ENCODE data around the gene DNAH1. TPM values are rescaled to one million over a fixed set of nuclear protein-coding genes. Genes with fewer than 3 reads are reported as not detected.

The DNAH1 gene
- total and polyA plus RNA-seq, 2 experiments from 2014 or later = 0.81 to 3.6 TPM

DNA sequence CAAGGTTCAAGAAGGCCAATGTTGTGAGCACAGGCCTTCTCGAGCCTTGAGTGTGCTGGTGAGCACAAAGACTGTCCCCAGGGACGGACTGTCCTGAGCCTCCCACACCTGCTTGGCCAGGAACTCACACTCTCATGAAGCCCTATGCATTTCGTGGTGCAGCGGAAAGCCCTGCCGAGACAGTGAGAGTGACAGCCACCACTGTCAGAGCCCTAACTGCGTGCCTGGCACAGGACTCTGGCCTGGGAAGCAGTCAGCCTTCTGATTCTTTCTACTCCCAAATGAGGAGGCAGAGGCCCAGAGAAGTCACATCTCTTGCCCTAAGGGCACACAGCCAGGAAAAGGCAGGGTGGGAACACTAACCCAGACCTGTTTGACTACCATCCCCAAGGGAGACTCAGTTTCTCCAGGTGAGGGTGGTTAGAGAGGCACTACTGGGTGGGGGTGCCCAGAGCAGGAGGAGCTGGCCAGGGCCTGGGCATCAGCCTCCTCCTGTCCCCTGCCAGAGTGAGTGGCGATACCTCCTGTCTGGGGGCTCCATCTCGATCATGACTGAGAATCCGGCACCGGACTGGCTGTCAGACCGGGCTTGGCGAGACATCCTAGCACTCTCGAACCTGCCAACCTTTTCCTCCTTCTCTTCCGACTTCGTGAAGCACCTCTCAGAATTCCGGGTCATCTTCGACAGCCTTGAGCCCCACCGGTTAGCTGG is 78.0 kb downstream of the DNAH1 start:
- no peak for TF ChIP-seq CTCF (IDR thresholded peaks at IDR 0.05; ENCODE audit: low read depth, low read length)
- H3K27me3 ChIP-seq = no peaks in the 10 kb centered on the region
- no peak for DNase-seq (ENCODE audit: low read depth in 1 of 2, low spot score in 1 of 2)
- no peak overlapping the region for H3K4me3 ChIP-seq
- no peaks in the 10 kb centered on the region for H3K36me3 ChIP-seq
- no peaks in the 10 kb centered on the region for H3K9me3 ChIP-seq (ENCODE audit: low read depth)
- no peaks in the 10 kb centered on the region for H3K4me1 ChIP-seq (ENCODE audit: low read depth)
- no peak overlapping the region for H3K27ac ChIP-seq

GRCh38 chr3:52394751-52395502 is 78.8 kb downstream of the DNAH1 start:
- Histone ChIP-seq H3K36me3 (no peaks in the 10 kb centered on the region), H3K27ac (no peak overlapping the region), H3K4me1 (ENCODE audit: low read depth) (no peaks in the 10 kb centered on the region), H3K9me3 (ENCODE audit: low read depth) (no peaks in the 10 kb centered on the region), H3K4me3 (no peak overlapping the region), H3K27me3 (no peaks in the 10 kb centered on the region)
- no peak for DNase-seq (ENCODE audit: low read depth in 1 of 2, low spot score in 1 of 2)
- TF ChIP-seq CTCF (IDR thresholded peaks at IDR 0.05; ENCODE audit: low read depth, low read length) = no peak

- Histone ChIP-seq H3K4me1 (ENCODE audit: low read depth) (no peaks in the 10 kb centered on the region), H3K9me3 (ENCODE audit: low read depth) (no peaks in the 10 kb centered on the region), H3K4me3 (no peak overlapping the region), H3K27ac (no peak overlapping the region), H3K27me3 (no peaks in the 10 kb centered on the region), H3K36me3 (no peaks in the 10 kb centered on the region)
- TF ChIP-seq CTCF (IDR thresholded peaks at IDR 0.05; ENCODE audit: low read depth, low read length) = no peak
- no peak for DNase-seq (ENCODE audit: low read depth in 1 of 2, low spot score in 1 of 2)
Observed at GRCh38 chr3:52395503-52395865, 79.4 kb downstream of the DNAH1 start.

DNA sequence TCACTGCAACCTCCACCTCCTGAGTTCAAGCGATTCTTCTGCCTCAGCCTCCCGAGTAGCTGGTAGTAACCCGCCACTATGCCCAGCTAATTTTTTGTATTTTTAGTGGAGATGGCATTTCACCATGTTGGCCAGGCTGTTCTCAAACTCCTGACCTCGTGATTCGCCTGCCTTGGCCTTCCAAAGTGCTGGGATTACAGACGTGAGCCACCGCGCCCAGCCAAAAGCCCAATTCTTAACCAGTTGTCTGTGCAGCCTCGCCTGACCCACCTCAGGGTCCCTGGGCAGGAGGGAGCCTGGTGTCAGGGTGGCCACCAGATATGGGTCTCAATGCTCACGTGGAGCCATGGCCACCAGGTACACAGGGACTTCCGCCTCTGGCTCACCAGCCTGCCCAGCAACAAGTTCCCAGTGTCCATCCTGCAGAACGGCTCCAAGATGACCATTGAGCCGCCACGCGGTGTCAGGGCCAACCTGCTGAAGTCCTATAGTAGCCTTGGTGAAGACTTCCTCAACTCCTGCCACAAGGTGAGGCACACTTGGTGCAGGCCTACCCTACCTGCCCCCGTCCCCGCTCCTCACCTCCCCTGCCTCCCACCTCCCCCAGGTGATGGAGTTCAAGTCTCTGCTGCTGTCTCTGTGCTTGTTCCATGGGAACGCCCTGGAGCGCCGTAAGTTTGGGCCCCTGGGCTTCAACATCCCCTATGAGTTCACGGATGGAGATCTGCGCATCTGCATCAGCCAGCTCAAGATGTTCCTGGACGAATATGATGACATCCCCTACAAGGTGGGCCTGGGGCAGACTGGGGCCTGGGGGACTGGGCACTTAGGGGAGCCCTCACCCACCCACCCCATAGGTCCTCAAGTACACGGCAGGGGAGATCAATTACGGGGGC is 80.1 kb downstream of the DNAH1 start:
- H3K27ac ChIP-seq = no peak overlapping the region
- H3K36me3 ChIP-seq = peaks cover 4% of the 10 kb centered on the region
- no peaks in the 10 kb centered on the region for H3K27me3 ChIP-seq
- no peak overlapping the region for H3K4me3 ChIP-seq
- H3K9me3 ChIP-seq (ENCODE audit: low read depth) = no peaks in the 10 kb centered on the region
- H3K4me1 ChIP-seq (ENCODE audit: low read depth) = no peaks in the 10 kb centered on the region
- no peak for DNase-seq (ENCODE audit: low read depth in 1 of 2, low spot score in 1 of 2)
- TF ChIP-seq CTCF (IDR thresholded peaks at IDR 0.05; ENCODE audit: low read depth, low read length) = no peak

DNA sequence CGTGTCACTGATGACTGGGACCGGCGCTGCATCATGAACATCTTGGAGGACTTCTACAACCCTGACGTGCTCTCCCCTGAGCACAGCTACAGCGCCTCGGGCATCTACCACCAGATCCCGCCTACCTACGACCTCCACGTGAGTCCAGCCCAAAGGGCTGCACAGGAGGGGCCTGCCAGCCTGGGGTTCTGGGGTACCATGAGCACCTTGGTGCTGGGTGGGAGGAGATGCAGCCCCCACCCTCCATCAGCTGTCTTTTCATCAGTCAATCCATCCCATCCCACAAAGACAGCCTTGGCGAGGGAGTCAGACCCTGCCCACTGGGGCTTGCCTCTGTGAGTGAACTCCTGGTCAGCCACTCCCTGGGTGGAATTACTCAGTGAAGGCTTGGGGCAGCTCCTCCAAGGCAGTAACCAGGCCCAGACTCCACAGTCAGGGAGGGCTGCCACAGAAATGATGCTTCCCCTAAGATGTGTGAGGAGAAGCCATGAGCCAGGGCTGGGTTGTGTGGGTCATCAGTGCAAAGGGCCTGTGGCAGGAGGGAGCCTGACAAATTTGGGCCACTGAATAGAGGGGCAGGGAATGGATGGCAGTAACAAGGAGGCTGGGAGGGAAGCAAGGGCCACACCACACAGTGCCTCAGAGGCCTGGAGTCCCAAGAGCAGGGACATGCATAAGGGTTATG is 80.9 kb downstream of the DNAH1 start:
- Histone ChIP-seq H3K27ac (no peak overlapping the region), H3K27me3 (no peaks in the 10 kb centered on the region), H3K36me3 (peaks cover 7% of the 10 kb centered on the region), H3K9me3 (ENCODE audit: low read depth) (no peaks in the 10 kb centered on the region), H3K4me3 (no peak overlapping the region), H3K4me1 (ENCODE audit: low read depth) (no peaks in the 10 kb centered on the region)
- no peak for DNase-seq (ENCODE audit: low read depth in 1 of 2, low spot score in 1 of 2)
- no peak for TF ChIP-seq CTCF (IDR thresholded peaks at IDR 0.05; ENCODE audit: low read depth, low read length)
